NCI-H2171 treated with DMSO at 0.1 percent for 48 hours (cell line): ENCODE data around the gene KCNH5.
A peak's percentile ranks its signal among the peaks of the same experiment; 100 is the strongest.

Experiments
- DNase-seq: peaks from one replicate; lab custom pipeline; 2025; lab: John Stamatoyannopoulos, UW

KCNH5 gene

GRCh38 chr14:62673014-62673755 lies 372.1 kb downstream of the KCNH5 start:
- peak; percentile 96 for DNase-seq

GRCh38 chr14:62670526-62670925 lies 374.7 kb downstream of the KCNH5 start:
- no peak for DNase-seq

GRCh38 chr14:62667421-62667914 lies 377.8 kb downstream of the KCNH5 start:
- no peak for DNase-seq

GRCh38 chr14:62665286-62665685 lies 380.0 kb downstream of the KCNH5 start:
- DNase-seq: peak; percentile 64

GRCh38 chr14:62663456-62663821 lies 381.8 kb downstream of the KCNH5 start:
- DNase-seq: no peak

- no peak for DNase-seq
Observed at GRCh38 chr14:62662811-62663455, 382.3 kb downstream of the KCNH5 start.

- DNase-seq: no peak
Observed at GRCh38 chr14:62661818-62662217, 383.4 kb downstream of the KCNH5 start.

GRCh38 chr14:62658631-62659030 lies 386.6 kb downstream of the KCNH5 start:
- no peak for DNase-seq

- DNase-seq: no peak
Observed at GRCh38 chr14:62657376-62657775, 387.9 kb downstream of the KCNH5 start.

- DNase-seq: peak; percentile 55
Observed at GRCh38 chr14:62655166-62655565, 390.1 kb downstream of the KCNH5 start.

- no peak for DNase-seq
Observed at GRCh38 chr14:62654641-62655040, 390.6 kb downstream of the KCNH5 start.
